ENCODE measurements around the gene SH3RF3.

SH3RF3 gene

DNA sequence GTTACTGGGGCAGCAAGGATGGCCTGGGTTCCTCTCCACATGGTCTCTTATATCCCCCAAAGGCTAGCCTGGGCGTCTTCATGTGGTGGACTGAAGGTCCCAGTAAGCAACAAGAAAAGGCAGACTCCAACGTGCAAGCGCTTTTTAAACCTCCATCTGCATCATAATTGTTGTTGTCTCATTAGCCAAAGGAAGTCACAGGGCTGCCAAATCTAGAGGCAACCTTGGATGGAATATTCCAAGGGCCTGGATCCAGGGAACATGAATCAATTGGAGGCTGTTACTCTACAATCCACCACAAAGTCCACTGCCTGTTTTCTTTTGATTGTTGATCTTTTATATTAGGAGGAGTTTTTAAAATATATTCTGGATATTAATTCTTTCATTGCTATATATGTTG lies 118.8 kb downstream of the SH3RF3 start:
- TF ChIP-seq, protein P1, sequence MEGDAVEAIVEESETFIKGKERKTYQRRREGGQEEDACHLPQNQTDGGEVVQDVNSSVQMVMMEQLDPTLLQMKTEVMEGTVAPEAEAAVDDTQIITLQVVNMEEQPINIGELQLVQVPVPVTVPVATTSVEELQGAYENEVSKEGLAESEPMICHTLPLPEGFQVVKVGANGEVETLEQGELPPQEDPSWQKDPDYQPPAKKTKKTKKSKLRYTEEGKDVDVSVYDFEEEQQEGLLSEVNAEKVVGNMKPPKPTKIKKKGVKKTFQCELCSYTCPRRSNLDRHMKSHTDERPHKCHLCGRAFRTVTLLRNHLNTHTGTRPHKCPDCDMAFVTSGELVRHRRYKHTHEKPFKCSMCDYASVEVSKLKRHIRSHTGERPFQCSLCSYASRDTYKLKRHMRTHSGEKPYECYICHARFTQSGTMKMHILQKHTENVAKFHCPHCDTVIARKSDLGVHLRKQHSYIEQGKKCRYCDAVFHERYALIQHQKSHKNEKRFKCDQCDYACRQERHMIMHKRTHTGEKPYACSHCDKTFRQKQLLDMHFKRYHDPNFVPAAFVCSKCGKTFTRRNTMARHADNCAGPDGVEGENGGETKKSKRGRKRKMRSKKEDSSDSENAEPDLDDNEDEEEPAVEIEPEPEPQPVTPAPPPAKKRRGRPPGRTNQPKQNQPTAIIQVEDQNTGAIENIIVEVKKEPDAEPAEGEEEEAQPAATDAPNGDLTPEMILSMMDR (IDR thresholded peaks at IDR 0.05; ENCODE audit: control insufficient read depth, insufficient read depth, low read depth, low read length, missing control alignments), result no peak
- no peak overlapping the region for H3K4me3 ChIP-seq (ENCODE audit: control insufficient read depth, low read depth, low read length)
- DNase-seq (ENCODE audit: low read depth), result no peak

DNA sequence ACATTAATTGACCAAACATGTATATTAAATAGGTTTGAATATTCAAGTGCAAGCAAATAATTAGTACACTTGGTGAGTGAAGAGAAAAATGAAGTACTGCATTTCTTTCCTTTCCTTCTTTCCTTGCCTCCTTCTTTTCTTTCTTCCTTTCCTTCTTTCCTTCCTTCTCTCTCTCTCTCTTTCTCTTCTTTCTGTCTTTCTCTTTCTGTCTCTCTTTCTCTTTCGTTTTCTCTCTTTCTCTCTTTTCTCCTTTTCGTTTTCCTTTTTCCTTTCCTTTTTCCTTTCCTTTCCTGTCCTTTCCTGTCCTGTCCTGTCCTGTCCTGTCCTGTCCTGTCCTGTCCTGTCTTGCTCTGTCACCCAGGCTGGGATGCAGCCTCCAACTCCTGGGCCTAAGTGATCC lies 119.6 kb downstream of the SH3RF3 start:
- TF ChIP-seq, protein P1 (IDR thresholded peaks at IDR 0.05; ENCODE audit: control insufficient read depth, insufficient read depth, low read depth, low read length, missing control alignments), result no peak
- no peak overlapping the region for H3K4me3 ChIP-seq (ENCODE audit: control insufficient read depth, low read depth, low read length)
- DNase-seq (ENCODE audit: low read depth), result no peak

DNA sequence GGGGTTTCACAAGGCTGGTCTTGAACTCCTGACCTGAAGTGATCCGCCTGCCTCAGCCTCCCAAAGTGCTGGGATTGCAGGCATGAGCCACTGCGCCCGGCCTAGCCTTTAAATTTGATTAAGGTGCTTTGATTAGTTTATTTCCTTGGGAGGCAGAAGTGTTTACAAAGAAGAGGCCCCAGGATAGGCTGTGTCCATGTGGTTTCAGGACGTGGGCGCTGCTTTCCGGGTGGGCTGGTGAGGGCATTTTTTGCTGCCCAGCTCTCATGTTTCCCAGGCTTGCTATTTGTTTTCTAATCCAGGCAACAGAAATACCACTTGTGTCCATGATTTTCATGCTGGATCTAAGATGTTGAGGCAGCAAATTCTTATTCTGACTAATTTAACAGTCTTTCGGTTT lies 124.2 kb downstream of the SH3RF3 start:
- H3K4me3 ChIP-seq (ENCODE audit: control insufficient read depth, low read depth, low read length), result no peak overlapping the region
- TF ChIP-seq, protein P1 (IDR thresholded peaks at IDR 0.05; ENCODE audit: control insufficient read depth, insufficient read depth, low read depth, low read length, missing control alignments), result no peak
- DNase-seq (ENCODE audit: low read depth), result no peak

DNA sequence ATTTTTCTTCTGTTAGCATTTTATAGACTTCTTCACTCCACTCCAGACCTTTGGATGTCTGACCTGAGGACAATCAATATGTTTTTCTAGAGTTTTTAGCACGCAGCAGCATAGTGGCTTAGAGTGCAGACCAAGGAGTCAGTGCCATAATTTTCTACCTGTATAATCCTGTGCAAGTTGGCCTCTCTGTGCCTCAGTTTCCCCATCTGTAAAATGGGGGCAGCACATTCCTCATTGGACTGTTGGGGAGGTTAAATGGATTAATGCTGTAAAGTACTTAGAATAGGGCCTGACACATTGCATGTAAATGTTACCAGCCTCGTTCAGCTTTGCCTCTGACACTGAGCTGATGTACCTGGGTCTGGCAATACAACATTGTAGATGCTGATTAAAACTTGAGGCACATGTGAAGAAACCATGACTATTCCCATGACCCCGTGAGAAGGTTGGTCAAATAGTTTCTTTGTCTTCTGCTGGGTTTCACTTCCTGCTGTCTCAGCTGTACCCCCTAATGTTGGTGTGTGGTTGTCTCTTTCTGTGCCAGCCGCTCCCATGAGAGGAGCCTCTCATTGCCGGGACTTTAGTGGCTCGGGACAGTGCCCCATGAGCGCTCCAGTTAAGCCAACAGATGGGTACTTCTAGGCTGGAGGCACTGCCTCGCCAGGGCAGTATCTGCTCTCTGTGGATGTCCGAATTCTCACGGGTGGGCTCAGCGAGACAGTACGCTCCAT lies 125.3 kb downstream of the SH3RF3 start:
- TF ChIP-seq, protein P1 (IDR thresholded peaks at IDR 0.05; ENCODE audit: control insufficient read depth, insufficient read depth, low read depth, low read length, missing control alignments), result no peak
- no peak for DNase-seq (ENCODE audit: low read depth)
- no peak overlapping the region for H3K4me3 ChIP-seq (ENCODE audit: control insufficient read depth, low read depth, low read length)

DNA sequence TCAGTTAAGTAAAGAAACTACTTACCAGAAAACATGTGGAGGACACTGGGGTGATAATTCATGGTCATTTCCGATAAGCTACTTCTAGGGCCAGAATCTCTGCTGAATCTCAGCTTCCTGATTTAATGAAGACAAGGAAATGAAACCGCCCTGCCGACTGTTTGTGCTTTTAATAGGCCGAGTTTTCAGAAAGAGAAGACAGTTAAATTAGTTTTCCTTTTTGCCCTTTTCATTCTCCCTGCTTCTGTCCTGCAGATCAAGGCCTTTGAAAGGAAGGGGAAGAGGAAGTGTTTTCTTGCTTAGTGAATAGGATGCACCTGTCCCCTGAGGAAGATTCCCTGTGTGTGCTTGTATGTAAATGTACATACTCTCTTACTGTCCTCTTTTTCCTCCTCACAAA lies 126.6 kb downstream of the SH3RF3 start:
- TF ChIP-seq, protein P1 (IDR thresholded peaks at IDR 0.05; ENCODE audit: control insufficient read depth, insufficient read depth, low read depth, low read length, missing control alignments), result no peak
- H3K4me3 ChIP-seq (ENCODE audit: control insufficient read depth, low read depth, low read length), result no peak overlapping the region
- DNase-seq (ENCODE audit: low read depth), result no peak

DNA sequence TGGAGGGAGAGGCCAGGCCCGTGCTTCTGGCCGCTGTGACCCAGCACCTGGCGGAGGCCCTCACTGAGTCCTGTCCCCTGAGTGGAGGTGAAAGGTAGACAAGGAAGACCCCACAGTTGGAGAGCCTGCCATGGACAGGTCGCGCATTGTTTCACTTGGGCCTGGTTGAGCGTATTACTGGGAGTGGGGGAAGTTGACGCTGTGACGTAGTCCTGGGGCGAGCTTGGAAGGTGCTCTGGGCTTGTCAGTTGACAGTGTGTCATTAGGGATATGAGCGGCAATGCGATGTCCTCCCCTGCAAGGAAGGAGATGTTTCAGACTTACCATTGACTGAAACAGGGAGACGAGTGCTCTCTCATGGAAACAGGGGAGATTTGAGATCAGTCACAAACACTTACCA lies 127.1 kb downstream of the SH3RF3 start:
- no peak for DNase-seq (ENCODE audit: low read depth)
- TF ChIP-seq, protein P1 (IDR thresholded peaks at IDR 0.05; ENCODE audit: control insufficient read depth, insufficient read depth, low read depth, low read length, missing control alignments), result no peak

More for the DNA sequence above, 127.1 kb downstream of the SH3RF3 start:
- no peak overlapping the region for H3K4me3 ChIP-seq (ENCODE audit: control insufficient read depth, low read depth, low read length)
